ENCODE data around the gene SERP2.

GRCh38 chr13:44354884-44355283, 18.7 kb upstream of the SERP2 start:
- TF ChIP-seq, protein P1, sequence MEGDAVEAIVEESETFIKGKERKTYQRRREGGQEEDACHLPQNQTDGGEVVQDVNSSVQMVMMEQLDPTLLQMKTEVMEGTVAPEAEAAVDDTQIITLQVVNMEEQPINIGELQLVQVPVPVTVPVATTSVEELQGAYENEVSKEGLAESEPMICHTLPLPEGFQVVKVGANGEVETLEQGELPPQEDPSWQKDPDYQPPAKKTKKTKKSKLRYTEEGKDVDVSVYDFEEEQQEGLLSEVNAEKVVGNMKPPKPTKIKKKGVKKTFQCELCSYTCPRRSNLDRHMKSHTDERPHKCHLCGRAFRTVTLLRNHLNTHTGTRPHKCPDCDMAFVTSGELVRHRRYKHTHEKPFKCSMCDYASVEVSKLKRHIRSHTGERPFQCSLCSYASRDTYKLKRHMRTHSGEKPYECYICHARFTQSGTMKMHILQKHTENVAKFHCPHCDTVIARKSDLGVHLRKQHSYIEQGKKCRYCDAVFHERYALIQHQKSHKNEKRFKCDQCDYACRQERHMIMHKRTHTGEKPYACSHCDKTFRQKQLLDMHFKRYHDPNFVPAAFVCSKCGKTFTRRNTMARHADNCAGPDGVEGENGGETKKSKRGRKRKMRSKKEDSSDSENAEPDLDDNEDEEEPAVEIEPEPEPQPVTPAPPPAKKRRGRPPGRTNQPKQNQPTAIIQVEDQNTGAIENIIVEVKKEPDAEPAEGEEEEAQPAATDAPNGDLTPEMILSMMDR (IDR thresholded peaks at IDR 0.05): no peak
- TF ChIP-seq POLR2A (IDR thresholded peaks at IDR 0.05): no peak

Measured in prostate gland (tissue), 2 donors.